Left renal pelvis (tissue), 4 donors: ENCODE data around the gene TSPAN13. TPM values are rescaled to one million over a fixed set of nuclear protein-coding genes. Genes with fewer than 3 reads are reported as not detected.

ENCODE experiments used
- DNase-seq, 4 donors: peaks; one replicate each; pipeline ENCODE4 v3.0.0-alpha.2; 2013; ENCODE audit warnings: low read depth in 4 of 4, low spot score in 3 of 4
- polyA plus RNA-seq, 4 donors: library from polyadenylated mRNA; unstranded; fragments of 120-200 nt; gene quantifications; one replicate each; pipeline ENCODE4 v1.2.1, GENCODE V29; 2013; ENCODE audit not compliant: insufficient read length in 4 of 4

Gene TSPAN13
- polyA plus RNA-seq, 4 donors = 16.4 to 35.6 (median 28.3) TPM

DNA sequence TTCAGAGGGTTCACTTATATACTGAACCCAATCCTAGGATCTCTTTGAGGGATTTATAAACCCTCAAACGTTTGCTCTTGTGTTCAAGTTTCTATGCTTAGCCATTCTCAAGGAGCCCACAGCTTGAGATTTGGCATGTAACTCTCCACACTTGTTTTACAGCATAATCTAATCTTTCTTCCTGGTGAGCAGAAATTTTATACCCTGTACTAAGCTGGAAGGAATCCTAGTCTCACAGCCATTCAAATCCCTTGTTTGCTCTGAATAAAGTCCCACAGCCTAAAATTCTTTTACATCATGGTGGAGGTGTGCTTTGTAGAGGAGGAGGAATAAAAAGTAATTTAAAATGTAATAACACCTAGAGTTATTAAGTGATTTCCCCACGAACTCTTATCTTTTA lies 56.6 kb downstream of the TSPAN13 start:
- no peak for DNase-seq

DNA sequence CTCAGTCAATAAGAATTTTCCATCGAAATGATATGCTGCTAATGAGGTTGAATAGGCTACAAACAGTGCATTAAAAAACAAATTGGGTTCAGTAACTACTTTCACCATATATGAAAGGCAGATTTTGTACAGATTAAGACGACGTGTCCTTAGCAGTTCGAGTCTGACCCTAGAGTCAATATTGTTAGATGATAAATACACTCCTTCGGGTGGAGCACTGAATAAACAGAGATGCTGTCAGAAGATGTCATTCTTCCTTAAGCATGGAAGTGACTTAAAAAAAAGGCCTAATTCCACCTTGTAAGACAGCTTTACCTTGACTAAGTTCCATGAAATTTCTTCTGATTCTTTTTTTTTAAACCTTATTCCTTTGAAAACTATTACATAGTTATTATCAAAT lies 57.0 kb downstream of the TSPAN13 start:
- no peak for DNase-seq

DNA sequence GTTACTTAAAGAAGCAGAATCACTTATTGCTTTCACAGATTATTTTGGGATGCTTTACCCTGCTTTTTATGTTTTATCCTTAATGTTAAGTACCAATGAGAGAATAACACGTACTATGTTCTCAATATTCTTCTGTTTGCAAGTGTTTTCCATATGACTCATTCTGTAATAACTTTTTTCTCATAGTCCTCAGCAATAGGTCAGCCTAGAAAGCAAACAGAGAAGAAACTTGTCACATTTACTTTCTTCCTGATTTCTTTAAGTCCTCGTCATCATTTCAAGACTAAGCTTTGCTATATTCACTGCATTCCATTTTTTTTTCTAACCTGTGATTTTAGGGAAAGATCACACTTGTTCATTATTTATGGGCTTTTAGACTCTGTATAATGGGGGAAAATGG lies 58.0 kb downstream of the TSPAN13 start:
- no peak for DNase-seq

DNA sequence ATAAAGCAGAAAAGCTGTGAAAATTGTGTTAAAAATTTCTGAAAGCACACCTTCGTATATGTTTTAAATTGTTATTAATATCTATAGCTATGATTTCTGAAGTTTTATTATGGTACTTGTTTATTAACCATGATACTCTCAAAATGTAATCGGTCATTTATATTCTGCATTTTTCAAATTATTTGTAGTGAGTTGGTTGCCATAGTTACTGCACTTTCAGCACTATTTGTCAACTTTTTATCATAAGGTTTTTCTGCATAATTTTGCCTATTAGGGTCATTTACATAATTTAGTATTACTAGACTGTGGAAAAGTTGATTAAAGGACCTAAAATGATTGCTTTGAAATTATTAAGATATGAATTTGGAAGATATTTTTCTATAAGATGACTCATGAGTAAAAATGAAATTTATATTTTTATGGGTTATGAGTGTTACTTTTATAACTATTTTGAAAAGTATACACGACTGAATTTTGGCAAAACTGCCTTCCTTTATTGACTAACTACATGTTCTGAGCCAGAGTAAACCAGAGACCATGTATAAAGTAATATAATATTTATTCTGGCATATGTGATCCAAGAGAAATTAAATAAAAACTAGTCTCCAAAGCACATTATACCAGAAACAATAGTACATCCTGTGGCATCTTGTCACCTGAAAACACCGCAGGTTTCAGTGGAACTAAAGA lies 59.1 kb downstream of the TSPAN13 start:
- no peak for DNase-seq

DNA sequence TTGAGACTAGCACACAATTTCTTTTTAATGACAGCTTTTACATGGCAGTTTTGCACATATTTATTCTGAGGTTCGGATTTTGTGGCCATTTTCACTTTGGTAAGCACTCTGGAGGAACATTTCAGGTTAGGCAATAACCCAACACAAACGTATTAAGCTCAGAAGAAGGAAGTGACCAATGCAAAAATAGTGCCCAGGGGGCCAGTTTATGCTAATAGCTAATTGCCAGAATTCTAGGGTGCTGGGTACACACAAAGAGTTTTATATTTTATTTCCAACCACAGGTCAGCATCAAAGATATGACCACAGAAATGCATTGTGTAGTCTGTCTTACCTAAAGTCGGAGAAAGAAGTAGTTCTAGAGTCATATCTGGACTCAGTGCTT lies 59.7 kb downstream of the TSPAN13 start:
- no peak for DNase-seq

DNA sequence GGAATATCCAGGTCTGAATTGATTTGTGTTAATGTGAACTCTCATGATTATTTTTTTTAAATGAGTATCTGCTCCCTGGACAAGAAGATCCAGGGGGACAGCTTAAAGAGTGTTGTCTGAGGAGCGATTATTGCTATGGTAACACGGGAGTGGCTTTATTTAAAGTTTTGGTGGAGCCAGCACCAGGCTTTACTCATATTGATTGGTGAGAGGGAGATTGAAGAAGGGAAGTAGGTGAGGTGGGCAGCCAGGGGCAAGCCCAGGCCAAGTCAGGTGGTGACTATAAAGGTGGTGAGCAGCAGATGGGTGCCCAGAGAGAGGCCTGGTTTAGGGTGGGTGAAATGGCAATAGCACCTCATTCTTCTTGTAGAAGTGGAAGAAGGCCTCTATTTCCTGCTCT lies 61.4 kb downstream of the TSPAN13 start:
- no peak for DNase-seq

DNA sequence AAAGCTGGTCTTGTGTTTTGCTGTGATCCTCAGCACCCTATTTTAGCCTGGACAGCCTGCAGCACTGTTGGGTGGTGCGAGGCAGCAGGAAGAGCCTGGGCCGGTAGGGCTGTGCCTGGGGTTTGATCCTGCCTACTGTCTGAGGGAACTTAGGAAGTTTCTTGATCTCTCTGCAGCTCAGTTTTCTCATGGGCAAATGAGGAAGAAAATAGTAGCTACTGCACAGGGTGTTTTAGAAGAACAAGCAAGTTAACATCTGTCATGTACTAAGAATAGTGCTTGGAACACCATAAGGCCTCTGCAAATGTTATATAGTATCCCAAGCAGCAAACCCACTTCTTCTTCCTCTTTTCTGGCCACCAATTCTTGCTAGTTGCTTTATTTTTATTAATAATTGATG lies 63.3 kb downstream of the TSPAN13 start:
- DNase-seq = no peak

DNA sequence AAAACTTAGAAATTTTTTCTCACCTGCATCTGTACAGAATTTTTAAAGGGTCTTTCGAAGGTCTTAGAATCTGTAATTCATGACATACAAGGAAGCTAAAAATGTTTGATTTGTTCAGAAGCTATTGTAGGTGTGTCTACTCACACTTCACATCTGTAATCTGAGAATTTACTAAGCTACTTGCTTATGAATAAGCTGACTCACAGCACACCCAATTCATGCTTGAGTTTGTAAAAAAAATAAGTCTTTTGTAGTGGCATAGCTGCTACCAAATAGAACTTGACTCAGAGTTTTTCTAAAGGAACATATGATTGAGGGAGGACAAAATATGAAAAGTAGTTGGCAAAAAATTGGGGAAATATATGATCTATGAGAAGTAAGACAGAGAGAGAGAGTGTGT lies 64.0 kb downstream of the TSPAN13 start:
- no peak for DNase-seq

DNA sequence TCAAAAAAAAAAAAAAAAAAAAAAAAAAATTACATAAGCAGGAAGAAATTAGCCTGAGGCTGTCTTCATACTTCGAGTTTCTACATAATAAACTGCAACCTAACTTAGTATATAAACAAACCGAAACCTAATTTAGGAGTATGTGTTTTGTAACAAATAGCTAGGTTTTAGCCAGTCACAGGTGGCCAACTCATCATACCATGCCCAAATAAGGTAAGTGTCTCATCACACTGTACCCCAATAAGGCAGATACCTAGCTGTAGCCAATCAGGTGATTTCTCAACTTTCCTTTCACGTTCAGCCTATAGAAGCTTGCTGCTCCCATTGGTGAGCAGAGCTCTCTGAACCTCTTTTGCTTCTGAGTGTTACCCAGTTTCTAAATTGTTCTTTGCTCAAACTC lies 65.2 kb downstream of the TSPAN13 start:
- DNase-seq = no peak

DNA sequence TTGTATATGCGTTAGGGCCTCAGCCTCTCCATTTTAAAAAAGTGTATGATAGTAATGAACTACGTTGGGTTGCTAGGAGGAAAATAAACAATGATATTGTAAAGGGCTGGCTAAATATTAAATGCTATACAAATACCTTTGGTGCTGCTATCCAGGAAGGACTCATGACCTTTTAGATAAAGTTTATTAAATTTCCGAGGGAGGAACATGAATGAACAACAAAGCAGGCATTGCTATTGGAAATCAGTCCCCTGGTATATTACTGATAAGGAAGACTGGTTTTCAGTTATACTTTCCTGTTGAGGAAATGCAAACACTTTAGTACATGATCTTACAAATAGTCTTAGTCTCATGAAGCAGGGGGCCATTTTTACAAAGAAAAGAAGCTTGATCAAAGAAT lies 68.5 kb downstream of the TSPAN13 start:
- DNase-seq = no peak

DNA sequence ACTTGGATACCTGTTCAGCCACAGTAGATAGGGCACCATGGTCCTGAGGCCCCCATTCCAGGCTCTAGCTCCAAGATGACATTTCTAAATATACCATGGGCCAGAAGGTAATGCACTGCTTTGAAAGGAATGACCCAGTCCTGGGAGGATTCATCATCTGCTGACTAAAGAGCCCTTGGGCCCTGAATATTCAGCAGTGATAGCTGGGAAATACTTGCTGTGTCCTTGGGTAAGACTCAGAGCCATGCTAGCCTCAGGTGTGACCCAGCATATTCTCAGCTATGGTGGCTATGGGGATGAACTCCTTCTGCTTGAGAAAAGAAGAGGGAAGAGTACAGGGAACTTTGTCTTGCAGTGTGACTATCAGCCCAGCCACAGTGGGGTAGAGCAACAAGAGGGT lies 72.5 kb downstream of the TSPAN13 start:
- no peak for DNase-seq

DNA sequence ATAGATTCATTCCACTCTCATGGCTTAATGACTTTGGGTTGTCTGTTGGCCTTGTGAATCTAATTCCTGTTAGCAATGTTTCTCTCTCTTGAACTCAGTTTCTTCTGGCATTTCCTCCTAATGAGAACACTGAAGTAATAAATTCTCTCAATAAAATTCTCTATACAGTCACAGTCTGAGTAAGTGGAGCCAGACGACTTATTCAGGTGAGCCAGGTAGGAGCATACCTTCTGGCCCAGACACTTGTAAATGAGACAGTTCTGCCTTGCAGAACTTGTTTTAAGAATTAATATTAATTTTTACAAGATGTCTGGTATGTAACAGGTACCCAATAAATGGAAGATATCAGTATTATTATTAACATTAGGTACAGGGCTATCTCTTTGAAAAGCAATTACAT lies 79.8 kb downstream of the TSPAN13 start:
- DNase-seq = no peak

Other genes starting within 250 kb of the TSPAN13 start
- not detected for gene LRRC72, start 226.9 kb upstream of the TSPAN13 start, polyA plus RNA-seq
- gene ANKMY2, start 108.0 kb upstream of the TSPAN13 start, polyA plus RNA-seq = 10 to 100 TPM; 30.7 to 40.0 (median 33.0) TPM
- gene BZW2, start 107.6 kb upstream of the TSPAN13 start, polyA plus RNA-seq = 10 to 100 TPM; 52.5 to 86.0 (median 73.3) TPM
- 10 to 100 TPM; 34.1 to 88.3 (median 77.5) TPM for gene AGR2, start 51.2 kb downstream of the TSPAN13 start, polyA plus RNA-seq
- 1 to 10 TPM in 3 of 4 donors, not detected in 1; 2.5 to 3.4 (median 2.5) TPM for gene AGR3, start 128.2 kb downstream of the TSPAN13 start, polyA plus RNA-seq